NCI-H1436 (cell line): Measurements from ENCODE around the gene AP1B1.

Experiments used
- DNase-seq: peaks from one replicate; lab custom pipeline; 2025; lab: John Stamatoyannopoulos, UW

AP1B1 gene

DNA sequence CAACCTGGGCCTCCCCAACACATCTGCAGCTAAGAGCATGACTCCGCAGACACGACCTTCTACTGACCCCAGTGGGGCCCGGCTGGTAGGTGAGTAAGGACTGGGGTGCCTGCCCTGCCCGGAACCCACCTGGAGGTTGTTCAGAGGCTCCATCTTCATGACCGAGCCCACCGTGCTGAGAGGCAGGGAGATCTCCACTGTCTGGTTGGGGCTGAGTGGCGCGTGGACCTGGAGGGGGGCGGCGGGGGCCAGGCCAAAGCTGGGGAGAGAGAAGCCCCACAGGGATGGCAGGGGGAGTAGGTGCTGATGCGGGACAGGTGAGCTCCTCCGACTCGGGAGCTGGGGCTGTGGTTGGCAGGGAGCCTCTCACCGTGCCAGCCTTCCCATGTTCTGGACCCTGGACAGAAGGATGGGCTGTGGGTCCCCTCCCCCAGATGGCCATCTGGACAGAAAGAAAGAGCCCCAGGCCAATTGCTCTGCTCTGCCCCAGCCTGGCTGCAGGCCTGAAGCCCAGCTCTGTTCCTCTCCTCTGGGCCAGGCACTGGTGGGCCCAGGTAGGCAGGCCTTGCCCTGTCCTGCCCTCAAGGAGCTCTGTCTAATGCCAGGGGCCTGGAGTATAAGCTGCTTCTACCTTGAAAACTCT lies 56.6 kb downstream of the AP1B1 start:
- no peak for DNase-seq

DNA sequence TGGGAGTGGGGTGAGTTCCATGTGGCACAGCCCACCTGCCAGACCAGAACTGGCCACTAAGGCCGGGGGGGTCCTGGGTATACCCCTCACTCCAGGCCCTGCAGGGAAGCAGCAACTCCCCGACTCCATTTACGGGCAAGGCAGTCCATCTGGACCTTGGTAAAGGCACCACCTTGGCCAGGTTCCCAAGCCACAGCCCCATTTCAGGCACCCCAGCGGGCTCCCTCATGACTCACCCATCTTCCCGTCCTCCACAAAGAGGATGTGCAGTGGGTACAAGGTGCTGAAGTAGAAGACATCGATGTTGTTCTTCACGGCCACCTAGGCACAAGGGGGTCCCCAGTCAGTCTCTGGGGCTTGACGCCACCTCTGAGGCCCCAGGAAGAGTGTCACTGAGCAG lies 57.2 kb downstream of the AP1B1 start:
- no peak for DNase-seq

DNA sequence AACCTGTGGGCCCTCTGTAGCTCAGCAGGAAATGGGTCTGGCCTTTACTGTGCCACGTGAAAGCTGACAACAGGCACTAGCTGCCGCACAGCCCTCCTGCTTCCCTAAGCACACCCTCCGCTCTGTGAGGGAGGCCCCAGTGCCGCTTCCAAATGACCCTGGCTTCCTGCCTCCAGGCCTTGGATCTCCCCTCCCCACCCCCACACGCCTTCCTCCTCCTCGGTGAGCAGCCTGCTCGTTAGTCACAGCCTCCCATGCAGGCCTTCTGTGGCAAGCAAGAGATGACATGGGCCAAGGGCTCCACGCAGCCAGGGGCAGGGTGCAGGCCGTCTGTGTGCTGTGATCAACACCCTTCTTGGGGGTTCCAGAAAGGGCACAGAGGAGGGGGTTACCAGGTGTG lies 57.6 kb downstream of the AP1B1 start:
- DNase-seq, result no peak

DNA sequence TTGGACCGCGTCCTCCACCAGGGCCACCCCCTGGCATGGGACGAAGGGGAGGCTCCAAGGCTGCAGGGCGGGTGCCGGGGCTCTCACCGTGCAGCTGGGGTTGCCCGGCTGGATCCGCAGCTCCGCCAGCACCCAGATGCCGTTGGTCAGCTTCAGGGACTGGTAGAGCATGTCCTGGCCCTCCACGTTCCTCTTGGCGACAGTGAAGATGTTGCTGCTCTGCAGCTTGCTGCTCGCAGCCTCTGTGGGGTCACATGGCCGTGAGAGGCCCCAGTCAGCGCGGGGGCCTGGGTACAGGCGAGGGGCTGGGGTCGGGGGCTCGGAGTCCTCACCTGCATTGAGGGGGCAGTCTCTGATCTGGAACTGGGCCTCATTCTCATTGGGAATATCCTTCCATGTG lies 58.1 kb downstream of the AP1B1 start:
- no peak for DNase-seq

DNA sequence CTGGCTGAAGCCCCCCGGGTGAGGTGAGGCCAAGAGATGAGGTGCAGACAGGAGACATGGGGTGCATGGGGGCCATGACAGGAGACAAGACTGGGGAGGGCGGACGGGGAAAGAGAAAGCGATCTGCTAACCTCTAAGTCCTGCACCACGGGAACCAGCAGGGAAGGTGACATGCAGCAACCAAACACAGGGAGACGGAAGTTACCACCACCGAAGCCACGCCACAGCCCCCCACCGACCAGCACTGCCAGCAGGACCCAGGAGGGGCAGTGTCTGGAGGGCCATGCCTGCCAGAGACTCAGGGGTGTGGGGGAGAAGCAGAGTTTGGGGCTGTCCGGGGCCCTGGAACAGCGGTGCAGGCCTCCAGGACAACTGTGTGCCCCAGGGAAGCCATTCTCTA lies 58.8 kb downstream of the AP1B1 start:
- DNase-seq, result no peak

DNA sequence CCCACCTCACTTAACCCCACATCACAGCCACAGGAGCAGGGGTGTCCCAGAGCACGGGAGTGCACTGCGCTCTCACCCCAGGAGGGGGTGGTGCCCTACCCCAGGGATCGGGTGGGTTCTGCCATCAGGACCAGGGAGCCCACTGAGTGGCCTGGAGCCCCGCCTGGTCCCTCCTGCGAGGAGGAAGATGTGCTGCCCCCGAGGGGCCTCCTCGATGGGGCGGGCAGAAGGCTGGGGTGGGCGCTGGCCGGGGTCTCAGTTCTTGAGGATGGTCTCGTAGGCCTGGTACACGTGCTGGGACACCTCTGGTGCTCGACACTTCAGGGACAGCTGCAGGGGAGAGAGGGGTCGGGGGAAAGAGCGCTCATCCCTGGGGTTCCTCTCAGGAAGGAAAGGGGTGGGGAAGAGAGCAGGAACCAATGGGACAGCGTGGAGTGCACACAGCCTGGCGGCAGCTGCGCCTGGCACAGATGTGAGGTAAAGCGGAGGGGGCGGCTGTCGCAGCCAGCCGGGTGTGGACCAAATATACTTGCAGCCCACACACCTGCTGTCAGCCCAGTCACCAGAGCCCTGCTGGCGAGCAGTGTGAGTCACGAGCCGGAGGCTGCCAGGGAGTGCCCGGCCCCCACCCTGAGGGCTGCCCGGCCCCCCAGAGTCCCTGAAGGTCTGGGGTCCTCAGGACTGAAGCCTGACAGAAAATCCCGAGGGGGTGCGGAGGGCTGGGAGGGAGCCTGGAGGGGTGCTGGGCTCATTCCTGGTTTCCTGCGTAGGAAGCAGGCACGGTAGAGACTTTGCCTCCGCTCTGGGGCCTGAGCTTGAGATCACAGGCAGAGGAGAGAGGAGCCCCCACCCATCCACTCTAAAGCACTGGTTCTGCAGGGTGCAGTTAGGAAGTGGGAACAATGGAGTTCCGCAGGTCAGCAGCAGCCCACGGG lies 59.5 kb downstream of the AP1B1 start:
- DNase-seq, result no peak

DNA sequence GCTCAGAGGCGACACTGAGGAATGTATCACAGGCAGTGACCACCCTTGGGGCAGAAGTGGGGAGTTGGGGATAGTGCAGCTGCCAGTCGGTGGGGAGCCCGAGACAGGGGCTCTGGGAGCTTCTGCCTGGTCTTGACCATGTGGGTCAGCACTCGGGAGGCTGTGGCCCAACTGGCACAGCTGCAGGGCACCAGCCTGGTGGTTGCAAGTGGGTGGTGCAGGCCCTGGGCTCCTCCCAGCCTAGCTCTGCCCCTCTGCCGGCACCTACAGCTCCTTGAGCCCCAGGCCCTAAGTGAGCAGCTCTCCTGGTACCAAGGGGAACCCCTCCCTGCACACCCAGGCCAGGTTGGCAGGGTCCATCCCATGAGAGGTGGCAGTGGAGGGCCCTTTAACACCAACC lies 60.3 kb downstream of the AP1B1 start:
- DNase-seq, result no peak

DNA sequence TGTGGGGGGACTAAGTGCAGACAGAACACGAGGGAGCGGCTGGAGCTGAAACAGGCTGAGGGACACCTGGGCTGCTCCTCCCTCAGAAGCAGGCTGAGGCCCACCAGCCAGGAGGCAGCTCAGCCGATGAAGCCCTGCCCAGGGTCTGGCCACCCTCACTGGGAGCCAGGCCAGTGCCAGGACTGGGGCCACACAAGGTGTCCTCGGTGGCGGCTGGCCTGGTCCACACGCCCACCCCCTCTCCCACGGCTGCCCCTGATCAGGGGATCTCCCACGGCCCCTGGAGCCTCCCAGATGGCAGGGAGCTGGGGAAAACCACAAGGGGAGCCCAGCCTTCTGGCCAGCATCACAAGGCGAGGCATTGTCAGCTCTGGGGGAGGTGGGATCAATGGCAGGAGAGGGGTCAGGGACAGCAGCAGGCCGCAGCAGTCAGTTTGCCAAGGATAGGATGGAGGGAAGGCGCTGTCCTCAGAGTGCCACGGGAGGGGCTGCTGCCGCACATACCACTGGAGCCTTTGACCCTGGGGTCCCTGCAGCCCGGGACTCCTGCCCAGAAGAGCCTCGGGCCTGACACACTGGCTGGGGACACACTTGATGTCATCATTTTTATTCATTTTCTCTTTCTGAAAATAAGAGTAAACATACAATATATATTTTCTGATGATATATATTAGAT lies 61.1 kb downstream of the AP1B1 start:
- DNase-seq, result no peak

DNA sequence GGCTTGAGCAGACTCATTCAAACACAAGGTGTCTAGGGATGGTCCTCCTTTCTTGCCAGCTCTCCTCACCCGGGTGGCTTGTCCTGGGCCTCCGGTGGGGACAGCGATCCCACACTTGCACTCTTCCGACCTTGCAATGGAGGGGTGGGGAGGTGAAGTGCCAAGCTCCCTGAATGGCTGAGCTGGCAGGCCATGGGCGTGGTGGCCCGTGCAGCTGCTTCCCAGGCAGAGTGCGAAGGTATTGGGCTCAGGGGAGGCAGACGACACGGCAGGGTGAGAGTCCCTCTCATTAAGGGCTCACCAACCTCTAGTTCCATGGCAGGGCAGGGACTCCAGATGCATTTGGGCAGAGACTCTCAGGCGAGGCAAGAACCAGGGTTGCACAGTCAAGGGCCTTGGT lies 61.9 kb downstream of the AP1B1 start:
- no peak for DNase-seq

DNA sequence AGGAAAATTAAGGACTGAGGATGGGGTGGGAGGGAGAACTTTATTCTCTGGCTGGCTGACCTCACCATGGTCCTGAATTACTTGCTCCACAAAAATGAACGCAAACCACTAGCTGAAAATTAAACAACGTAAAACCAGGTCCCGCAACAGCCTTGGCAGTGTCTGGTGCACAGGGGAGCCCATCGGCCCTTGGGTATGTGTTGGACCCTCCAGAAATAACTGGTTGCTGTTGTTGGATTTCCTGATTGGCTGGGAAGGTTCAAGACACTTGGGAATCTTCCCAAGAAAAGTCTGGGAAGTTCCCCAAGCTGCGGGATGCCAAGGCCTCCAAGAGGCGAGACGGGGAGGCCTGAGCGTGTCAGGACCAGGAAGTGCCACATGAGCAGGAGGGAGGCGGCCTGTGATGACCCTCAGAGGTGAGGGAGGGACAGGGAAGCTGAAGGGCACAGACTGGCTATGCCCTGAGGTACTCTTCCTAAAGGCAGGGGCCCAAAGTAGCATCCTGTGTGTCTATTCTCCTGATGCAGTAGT lies 62.5 kb downstream of the AP1B1 start:
- DNase-seq, result no peak

DNA sequence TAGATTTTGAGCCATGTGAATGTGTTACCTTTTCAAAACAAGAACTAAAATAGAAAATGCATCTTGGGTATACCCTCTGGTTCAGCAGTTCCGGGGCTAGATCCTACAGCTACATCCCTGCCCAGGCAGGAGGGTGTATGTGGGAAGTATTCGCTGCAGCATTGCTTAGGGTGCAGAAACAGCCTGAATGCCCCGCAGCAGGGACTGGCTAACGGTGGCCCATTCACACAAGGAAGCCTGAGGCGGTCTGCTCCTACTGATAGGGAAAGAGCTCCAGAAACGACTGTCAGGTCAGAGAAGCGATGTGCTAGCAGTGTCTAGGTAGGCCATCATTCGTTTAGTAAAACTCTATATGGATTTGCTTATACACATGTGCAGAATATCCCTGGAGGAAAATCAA lies 63.0 kb downstream of the AP1B1 start:
- DNase-seq, result no peak

DNA sequence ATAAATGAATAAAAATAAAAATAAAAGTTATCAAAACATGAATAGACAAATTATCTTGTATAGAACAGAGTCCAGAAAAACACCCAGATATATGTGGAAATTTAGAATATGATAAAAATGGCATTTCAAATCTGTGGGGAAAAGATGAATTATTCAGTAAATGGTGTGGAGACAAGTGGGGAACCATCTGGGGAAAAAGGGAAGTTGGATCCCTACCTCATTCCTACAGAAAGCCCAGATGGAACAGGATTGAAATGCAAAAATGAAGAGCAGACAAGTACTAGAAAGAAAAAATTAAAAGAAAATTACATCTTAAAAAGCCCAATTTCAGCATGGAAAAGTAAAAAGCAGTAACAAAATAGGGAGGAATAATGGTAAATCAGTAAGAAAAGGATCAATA lies 64.7 kb downstream of the AP1B1 start:
- DNase-seq, result no peak

DNA sequence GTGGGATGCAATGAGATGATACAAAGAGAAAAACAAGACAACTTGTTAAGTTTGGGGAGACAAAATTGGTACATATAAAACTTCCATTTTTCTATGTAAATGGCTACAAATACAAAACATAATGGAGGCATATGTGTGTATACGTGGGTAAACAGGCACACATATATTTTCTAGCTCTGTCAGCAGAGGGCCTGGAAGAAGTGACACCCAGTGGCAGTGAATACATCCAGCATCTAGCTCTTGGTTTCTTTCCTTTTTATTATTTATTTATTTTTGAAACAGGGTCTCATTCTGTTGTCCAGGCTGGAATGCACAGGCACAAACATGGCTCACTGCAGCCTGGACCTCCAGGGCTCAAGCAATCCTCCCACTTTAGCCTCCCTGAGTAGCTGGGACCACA lies 67.8 kb downstream of the AP1B1 start:
- no peak for DNase-seq

DNA sequence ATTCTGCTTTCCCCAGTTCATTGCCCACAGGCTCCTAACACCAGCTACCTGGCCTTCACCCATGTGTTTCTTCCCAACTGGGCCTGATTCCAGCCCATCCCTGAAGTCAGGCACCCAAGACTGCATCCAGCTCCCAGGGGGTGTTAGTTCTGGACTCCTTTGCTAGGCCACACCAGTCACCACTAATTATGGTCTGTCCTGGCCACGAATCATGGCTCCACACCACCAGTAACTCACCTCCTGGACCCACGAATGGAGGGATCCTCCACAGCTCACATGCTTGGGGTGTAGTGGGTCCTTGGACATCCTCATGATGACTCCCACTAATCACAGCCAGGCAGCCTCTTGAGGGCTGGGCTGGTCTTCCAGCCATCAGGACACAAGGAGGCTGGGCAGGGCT lies 69.3 kb downstream of the AP1B1 start:
- no peak for DNase-seq

DNA sequence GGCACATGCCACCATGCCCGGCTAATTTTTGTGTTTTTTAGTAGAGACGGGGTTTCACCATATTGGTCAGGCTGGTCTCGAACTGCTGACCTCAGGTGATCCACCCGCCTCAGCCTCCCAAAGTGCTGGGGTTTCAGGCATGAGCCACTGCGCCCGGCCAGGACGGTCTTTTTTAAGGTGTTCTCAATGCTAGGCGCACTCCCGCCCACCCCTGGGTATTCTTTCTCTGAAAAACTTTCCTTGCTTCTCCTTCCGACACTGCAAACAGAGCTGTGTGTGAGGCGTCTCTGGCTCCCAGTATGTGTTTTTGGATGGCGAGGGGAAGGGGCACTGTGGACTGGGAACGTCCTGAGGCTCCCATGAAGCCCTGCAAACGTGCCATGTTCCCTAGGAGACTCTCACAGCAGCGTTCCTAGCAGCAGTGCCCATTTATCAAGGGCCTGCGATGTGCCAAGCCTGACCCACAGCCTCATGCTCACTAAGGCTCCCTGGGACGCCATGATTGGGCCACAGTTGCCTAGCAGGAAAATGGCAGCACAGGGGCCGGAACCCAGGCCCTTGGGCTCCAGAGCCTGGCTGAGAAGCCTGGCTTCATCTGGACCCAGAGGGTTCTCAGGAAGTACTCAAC lies 70.4 kb downstream of the AP1B1 start:
- no peak for DNase-seq

DNA sequence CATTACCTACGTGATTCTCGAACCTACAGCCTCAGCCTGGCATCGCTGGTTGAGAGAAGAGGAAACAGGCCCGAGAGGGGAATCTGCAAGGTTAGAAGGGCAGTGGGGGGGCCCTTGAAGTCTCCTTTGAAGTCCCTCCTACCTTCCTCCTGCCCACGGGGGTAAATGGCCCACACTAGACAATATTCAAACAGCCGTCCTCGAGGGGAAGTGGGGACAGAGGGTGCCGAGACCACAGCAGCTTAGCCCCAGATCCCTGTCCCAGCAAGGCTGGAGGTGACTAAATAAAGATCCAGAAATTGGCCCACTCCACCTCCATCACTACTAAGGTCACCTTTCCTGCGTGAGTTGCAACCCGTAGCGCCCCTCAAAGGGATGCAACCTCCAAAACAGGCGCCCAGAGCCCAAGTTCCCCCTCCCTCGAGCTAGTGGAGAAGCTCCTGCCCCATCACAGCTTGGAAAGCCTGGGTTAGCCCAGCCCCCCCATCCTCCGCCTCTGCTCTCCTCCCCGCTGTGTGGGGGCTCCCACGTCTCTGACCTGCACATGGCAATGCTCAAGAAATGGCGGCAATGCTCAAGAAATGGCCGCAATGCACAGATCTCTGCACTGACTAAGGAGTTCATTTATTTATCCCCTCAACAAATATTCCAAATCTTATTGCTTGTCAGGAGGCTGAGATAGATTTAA lies 72.1 kb downstream of the AP1B1 start:
- no peak for DNase-seq

DNA sequence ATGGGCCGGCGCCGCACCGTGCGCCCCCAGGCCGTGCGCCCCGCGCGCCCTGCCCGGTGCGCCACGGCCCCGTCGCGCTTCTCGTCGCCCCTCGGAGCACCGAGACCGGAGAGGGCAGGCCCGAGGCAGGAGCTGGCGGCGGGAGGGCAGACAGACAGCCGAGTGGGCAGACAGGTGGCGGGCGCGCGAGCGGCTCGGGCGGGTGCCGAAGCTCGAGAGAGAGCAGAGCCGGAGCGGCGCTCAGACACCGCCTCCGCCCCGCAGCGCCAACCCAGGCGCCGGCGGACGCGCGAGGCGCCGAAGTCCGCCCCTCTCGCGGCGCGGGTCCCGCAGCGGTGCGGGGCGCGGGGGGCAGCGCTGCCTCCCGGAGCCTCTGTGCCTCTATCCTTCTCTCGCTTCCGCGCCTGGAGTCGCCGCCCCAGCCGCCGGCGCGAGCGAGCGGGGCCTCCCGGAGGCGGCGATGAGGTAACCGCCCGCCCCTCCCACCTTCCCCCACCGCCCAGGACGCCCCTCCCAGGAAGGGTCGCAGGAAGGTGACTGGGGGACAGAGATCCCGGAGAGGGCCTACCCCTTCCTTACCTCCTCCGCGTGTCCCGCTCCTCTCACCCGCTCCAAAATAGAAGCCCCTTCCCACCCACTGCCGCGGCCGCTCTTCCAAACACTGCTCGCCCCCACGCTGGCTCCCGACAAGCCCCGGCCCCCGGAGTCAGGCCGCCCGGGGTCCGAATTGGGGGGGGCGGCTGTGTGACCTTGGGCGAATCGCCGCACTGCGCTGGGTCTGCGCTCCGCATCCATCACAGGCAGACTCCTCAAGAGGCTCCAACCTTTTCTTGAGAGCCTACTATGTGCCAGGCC lies 72.9 kb downstream of the AP1B1 start, which contains the start of gene RASL10A:
Gene RASL10A (minus strand): TSS at position 412 of the 855 bp plus-strand sequence. CDS start 451 bp downstream, outside the sequence.
- no peak for DNase-seq

DNA sequence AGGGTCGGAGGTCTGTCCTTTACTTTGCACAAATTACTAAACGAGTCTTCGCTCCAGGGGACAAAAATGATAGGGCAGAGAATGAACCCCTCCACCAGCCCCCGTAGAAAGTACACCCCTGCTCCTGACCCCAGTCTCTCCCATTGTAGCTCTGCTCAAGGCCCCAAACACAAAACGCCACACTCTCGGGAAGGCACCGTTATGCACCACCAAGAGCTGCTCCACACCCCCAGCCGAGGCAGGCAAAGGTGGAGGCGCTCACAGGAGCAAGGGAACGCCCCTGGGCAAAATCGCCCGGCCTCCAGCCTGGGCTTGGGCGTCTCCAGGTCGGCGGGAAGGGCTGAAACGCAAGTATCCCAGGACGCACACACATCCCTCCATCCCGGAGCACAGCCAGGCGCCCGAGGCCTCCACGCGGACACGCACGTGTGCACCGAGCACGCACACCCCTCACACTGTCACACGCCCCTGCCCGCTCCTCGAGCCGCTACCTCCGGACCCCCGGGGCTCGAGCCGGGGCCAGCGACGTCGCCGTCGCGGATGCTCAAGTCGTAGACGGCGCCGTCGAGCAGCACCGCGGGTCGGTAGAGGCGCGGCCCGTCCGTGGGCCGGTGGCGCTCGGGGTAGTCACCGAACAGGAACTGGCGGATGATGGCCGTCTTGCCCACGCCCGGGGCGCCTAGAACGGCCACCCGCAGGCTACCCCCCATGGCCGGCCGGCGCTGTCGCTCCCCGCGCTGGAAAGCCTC lies 73.7 kb downstream of the AP1B1 start:
- DNase-seq, result no peak

DNA sequence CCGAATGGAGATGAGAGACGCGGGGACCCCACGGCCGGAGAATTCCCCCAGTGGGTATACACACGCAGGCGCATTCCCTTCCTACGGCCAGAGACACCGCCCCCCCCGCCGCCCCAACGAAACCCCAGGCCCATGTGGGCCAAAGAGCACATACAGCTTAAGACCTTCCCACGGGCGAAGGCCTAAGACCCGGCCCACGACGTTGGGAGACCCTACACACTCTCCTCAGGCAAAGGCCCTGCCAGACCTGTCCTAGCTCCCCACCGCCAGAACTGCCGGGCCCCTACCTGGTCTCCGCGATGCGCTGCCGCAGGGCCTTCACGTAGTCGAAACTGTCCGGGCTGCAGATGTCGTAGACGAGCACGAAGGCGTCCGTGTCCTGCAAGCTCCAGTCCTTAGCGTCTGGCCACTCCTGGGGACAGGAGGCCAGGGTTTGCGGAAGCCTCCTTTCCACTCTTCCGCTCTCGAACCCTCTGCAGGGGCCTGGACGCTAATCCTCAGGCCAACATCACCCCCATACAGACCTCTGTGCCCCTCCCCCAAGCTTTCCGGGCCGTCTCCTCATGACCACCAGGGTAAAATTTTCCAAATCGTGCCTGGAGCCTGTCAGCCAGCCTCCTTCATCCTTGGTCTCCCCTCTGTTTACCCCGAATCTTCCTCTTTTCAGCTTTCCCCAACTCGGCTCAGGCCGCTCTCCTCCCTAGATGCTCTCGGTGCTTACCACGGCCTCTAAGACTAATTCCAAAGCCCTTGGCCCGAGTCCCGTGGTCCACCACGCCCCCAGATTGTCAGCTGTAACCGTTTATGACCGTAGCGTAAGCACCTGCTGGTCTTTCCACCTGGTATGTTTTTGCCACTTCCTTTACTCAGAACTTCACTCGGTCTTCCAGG lies 74.5 kb downstream of the AP1B1 start:
- no peak for DNase-seq
